HEK293 (cell line): ENCODE results near the gene KANSL1.
A peak's percentile ranks its signal among the peaks of the same experiment; 100 is the strongest.
"Not testable (repeated sequence)": the region's sequence is repeated elsewhere in the genome, so short reads cannot be mapped to it uniquely, and the experiment has no call there.

Source experiments
- CTCF ChIA-PET: fragments of 350-600 bp; formaldehyde crosslinking; extraction: SDS; loops from one replicate; lab custom pipeline; 2021; ENCODE audit warnings: antibody characterized with exemption; lab: Yijun Ruan, JAX
- POLR2A ChIA-PET: fragments of 300-600 bp; formaldehyde crosslinking; extraction: SDS; loops from one replicate; lab custom pipeline; 2020; ENCODE audit warnings: antibody characterized with exemption, inconsistent platforms; lab: Yijun Ruan, JAX
- H3K27ac ChIP-seq: fragments of 200-500 bp; sonication (Bioruptor generic); 2 replicates; pipeline ENCODE4 v1.5.1; 2014; ENCODE audit warnings: low read depth, low read length, control low read depth, inconsistent platforms; ENCODE audit errors: extremely low read depth
- H3K36me3 ChIP-seq, 2 experiments: fragments of 200-500 bp in 1 of 2; sonication (Bioruptor generic) in 1 of 2; 1 replicate in 1 of 2; 2 replicates in 1 of 2; pipeline ENCODE4 v1.5.1; 2014 to 2017; ENCODE audit warnings: inconsistent platforms in 2 of 2, low read length in 2 of 2; ENCODE audit not compliant: control insufficient read depth in 2 of 2, insufficient read depth in 1 of 2
- H3K4me1 ChIP-seq: fragments of 200-500 bp; sonication (Bioruptor generic); 2 replicates; pipeline ENCODE4 v1.5.1; 2014; ENCODE audit warnings: mild to moderate bottlenecking, low read length, inconsistent platforms; ENCODE audit not compliant: control insufficient read depth, insufficient read depth
- H3K4me3 ChIP-seq: 2 replicates; pipeline ENCODE4 v1.5.1; 2011; ENCODE audit warnings: low read depth, mild to moderate bottlenecking, control low read depth, low read length, moderate library complexity
- H3K9me3 ChIP-seq: fragments of 200-500 bp; sonication (Bioruptor generic); 2 replicates; pipeline ENCODE4 v1.5.1; 2014; ENCODE audit warnings: low read depth, low read length, inconsistent platforms; ENCODE audit not compliant: control insufficient read depth, insufficient read depth
- GLIS2 ChIP-seq: fragments of 450-650 bp; formaldehyde crosslinking; IDR thresholded peaks from 2 replicates; pipeline ENCODE4 v1.5.1; 2016; ENCODE audit warnings: missing biosample characterization, missing genetic modification characterization
- PATZ1 ChIP-seq: fragments of 450-650 bp; formaldehyde crosslinking; IDR thresholded peaks from 2 replicates; pipeline ENCODE4 v1.5.1; 2016; ENCODE audit warnings: missing biosample characterization, missing genetic modification characterization
- PBX3 ChIP-seq: sonication (generic); formaldehyde crosslinking; IDR thresholded peaks from 2 replicates; pipeline ENCODE4 v1.8.1; 2022; ENCODE audit warnings: mild to moderate bottlenecking, moderate library complexity, missing genetic modification reagents
- PRDM10 ChIP-seq: fragments of 450-650 bp; formaldehyde crosslinking; IDR thresholded peaks from 2 replicates; pipeline ENCODE4 v1.5.1; 2016; ENCODE audit warnings: missing biosample characterization, missing genetic modification characterization
- ZBTB8A ChIP-seq: fragments of 450-650 bp; formaldehyde crosslinking; IDR thresholded peaks from 2 replicates; pipeline ENCODE4 v1.5.1; 2016; ENCODE audit warnings: missing biosample characterization, missing genetic modification characterization
- ZEB2 ChIP-seq: fragments of 450-650 bp; formaldehyde crosslinking; IDR thresholded peaks from 2 replicates; pipeline ENCODE4 v1.5.1; 2016; ENCODE audit warnings: missing biosample characterization, missing genetic modification characterization
- ZNF394 ChIP-seq: fragments of 450-650 bp; formaldehyde crosslinking; IDR thresholded peaks from 2 replicates; pipeline ENCODE4 v1.5.1; 2016; ENCODE audit warnings: missing biosample characterization, missing genetic modification characterization, mild to moderate bottlenecking, moderate library complexity, borderline replicate concordance
- ZNF398 ChIP-seq: fragments of 450-650 bp; formaldehyde crosslinking; IDR thresholded peaks from 2 replicates; pipeline ENCODE4 v1.5.1; 2017; ENCODE audit warnings: missing biosample characterization, missing genetic modification characterization

KANSL1 gene

DNA sequence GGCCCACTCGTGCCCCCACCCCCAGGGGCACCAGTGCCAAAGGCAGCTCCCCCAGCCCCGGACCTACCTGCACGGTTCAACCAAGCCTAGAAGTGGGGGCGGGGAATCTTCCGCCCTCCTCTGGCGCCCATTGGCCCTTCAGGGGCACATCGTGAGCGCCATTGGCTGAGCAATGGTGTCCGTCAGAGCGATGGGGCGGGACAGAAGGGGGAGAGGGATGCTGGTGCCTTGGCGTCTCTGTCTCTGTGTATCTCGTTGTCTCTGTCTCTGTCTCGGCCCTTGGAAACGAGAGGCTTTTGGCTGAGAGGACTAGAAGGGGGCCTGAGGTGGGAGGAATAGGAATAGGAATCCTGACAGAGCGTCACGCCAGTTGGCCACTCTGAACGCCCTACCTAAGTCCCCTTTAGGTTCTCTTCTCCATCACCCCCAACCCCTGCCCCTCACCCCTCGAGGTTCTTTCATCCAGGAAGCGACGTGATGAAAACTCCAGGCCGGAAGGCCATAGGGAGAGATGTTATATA is 32.1 kb upstream of the KANSL1 start (continued):
- TF ChIP-seq PRDM10 (peak; percentile 72), ZBTB8A (tag by site-specific recombination) (peak; percentile 41; the same call in 1 of the 2 replicates), PATZ1 (tag by site-specific recombination) (peak; percentile 90), ZEB2 (tag by site-specific recombination) (peak; percentile 77), GLIS2 (0 out of 2 replicates have a peak, but pooled peaks have one; percentile 38), ZNF394 (tag by site-specific recombination) (peak; percentile 56; the same call in 1 of the 2 replicates), ZNF398 (tag by site-specific recombination) (peak; percentile 78), PBX3 (CRISPR knock-in tag) (peak; percentile 95)

DNA sequence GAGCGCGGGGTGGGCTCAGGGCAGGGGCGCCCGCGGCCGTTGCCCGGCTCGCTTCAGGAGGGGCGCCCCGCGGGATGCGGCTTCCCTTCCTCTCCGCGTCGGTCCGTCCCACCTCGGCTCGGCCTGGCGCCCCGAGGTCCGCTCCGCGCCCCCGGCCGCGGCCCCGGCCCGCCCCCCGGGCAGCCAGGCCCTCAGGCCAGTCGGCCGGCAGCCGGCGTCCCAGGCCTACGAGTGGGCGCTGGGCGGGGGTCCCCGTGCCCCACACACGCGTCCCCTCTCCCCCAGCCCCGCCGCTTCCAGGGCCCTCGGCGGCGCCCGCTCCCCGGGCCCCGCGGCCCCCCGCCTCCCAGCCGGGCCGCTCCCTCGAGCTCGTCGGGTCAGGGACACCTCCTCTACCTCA is 31.6 kb upstream of the KANSL1 start:
- peak; percentile 19; the same call in 1 of the 2 replicates for TF ChIP-seq PBX3 (CRISPR knock-in tag)
- POLR2A ChIA-PET, CTCF ChIA-PET: not testable (repeated sequence)

GRCh38 chr17:46223041-46223440 is 29.8 kb upstream of the KANSL1 start:
- H3K4me1 ChIP-seq, H3K9me3 ChIP-seq, POLR2A ChIA-PET, H3K27ac ChIP-seq, H3K4me3 ChIP-seq, CTCF ChIA-PET: not testable (repeated sequence)
- H3K36me3 ChIP-seq = peaks cover 26 to 29% of the 10 kb centered on the region in 2 experiments

More for the DNA sequence above, 31.6 kb upstream of the KANSL1 start:
- H3K36me3 ChIP-seq = peaks cover 9 to 13% of the 10 kb centered on the region in 2 experiments
- peak overlapping the region; percentile 56 for H3K4me3 ChIP-seq
- H3K4me1 ChIP-seq, H3K9me3 ChIP-seq: not testable (repeated sequence)
- H3K27ac ChIP-seq = peak overlapping the region; percentile 68; the same call in 1 of the 2 replicates
